Liver (tissue), 9 donors: ENCODE data around the gene ZBP1. TPM values are rescaled to one million over a fixed set of nuclear protein-coding genes. Genes with fewer than 3 reads are reported as not detected.

Source experiments
- DNase-seq: peaks from one replicate; pipeline ENCODE4 v3.0.0-alpha.2; 2017; ENCODE audit warnings: low spot score
- H3K27ac ChIP-seq, 2 donors: one replicate each; pipeline ENCODE4 v1.7.0; 2013; ENCODE audit warnings: inconsistent platforms in 2 of 2, low read length in 2 of 2, control low read depth in 1 of 2, low read depth in 1 of 2, mild to moderate bottlenecking in 1 of 2
- H3K27me3 ChIP-seq, 4 donors: one replicate each; pipeline versions ENCODE4 v1.6.1 to v1.7.0; 2013; ENCODE audit warnings: low read length in 3 of 4, inconsistent platforms in 1 of 4, mild to moderate bottlenecking in 1 of 4, moderate library complexity in 1 of 4; ENCODE audit not compliant: control insufficient read depth in 4 of 4, insufficient read depth in 4 of 4
- H3K36me3 ChIP-seq, 4 donors: one replicate each; pipeline versions ENCODE4 v1.6.1 to v1.7.0; 2013; ENCODE audit warnings: low read length in 3 of 4, mild to moderate bottlenecking in 3 of 4, low read depth in 1 of 4, moderate library complexity in 1 of 4; ENCODE audit not compliant: control insufficient read depth in 4 of 4, insufficient read depth in 3 of 4
- H3K4me1 ChIP-seq, 4 donors: one replicate each; pipeline versions ENCODE4 v1.6.1 to v1.7.0; 2013; ENCODE audit warnings: low read length in 3 of 4, mild to moderate bottlenecking in 3 of 4, moderate library complexity in 1 of 4; ENCODE audit not compliant: control insufficient read depth in 4 of 4, insufficient read depth in 4 of 4
- H3K4me3 ChIP-seq, 3 donors: one replicate each; pipeline versions ENCODE4 v1.6.1 to v1.7.0; 2013; ENCODE audit warnings: low read length in 3 of 3, control low read depth in 1 of 3, low read depth in 1 of 3, mild to moderate bottlenecking in 1 of 3
- H3K9ac ChIP-seq, 2 donors: one replicate each; pipeline ENCODE4 v1.7.0; 2013; ENCODE audit warnings: low read length in 2 of 2, mild to moderate bottlenecking in 2 of 2, moderate library complexity in 2 of 2, control low read depth in 1 of 2, low read depth in 1 of 2
- H3K9me3 ChIP-seq, 4 donors: one replicate each; pipeline versions ENCODE4 v1.6.1 to v1.7.0; 2013; ENCODE audit warnings: low read length in 3 of 4; ENCODE audit not compliant: control insufficient read depth in 4 of 4
- ATF3 ChIP-seq: IDR thresholded peaks from 2 replicates; pipeline ENCODE4 v1.6.1; 2016; ENCODE audit warnings: antibody characterized with exemption
- CTCF ChIP-seq: fragments of 150-350 bp; IDR thresholded peaks from 2 replicates; pipeline ENCODE4 v1.5.1; 2017; ENCODE audit warnings: improper control_type of control experiment, low read depth, low read length; ENCODE audit not compliant: missing input control
- EGR1 ChIP-seq, 2 donors: IDR thresholded peaks; 2 replicates each; pipeline ENCODE4 v1.6.1; 2016 to 2018; ENCODE audit warnings: antibody characterized with exemption in 2 of 2, low read depth in 2 of 2
- FOXA1 ChIP-seq: IDR thresholded peaks from 2 replicates; pipeline ENCODE4 v1.6.1; 2016; ENCODE audit warnings: antibody characterized with exemption
- FOXA2 ChIP-seq: IDR thresholded peaks from 2 replicates; pipeline ENCODE4 v1.6.1; 2016; ENCODE audit warnings: antibody characterized with exemption
- GABPA ChIP-seq, 2 donors: IDR thresholded peaks in 1 of 2; conservative IDR thresholded peaks in 1 of 2; 2 replicates each; pipeline ENCODE4 v1.6.1; 2016; ENCODE audit warnings: antibody characterized with exemption in 2 of 2, mild to moderate bottlenecking in 1 of 2, moderate library complexity in 1 of 2
- HNF4A ChIP-seq, 2 donors: conservative IDR thresholded peaks; 2 replicates each; pipeline ENCODE4 v1.6.1; 2016; ENCODE audit warnings: antibody characterized with exemption in 2 of 2, mild to moderate bottlenecking in 2 of 2
- HNF4G ChIP-seq: IDR thresholded peaks from 2 replicates; pipeline ENCODE4 v1.6.1; 2016; ENCODE audit warnings: antibody characterized with exemption
- JUND ChIP-seq, 2 donors: IDR thresholded peaks; 2 replicates each; pipeline ENCODE4 v1.6.1; 2016; ENCODE audit warnings: antibody characterized with exemption in 2 of 2
- MAX ChIP-seq: IDR thresholded peaks from 2 replicates; pipeline ENCODE4 v1.6.1; 2016; ENCODE audit warnings: antibody characterized with exemption
- NR2F2 ChIP-seq: IDR thresholded peaks from 2 replicates; pipeline ENCODE4 v1.6.1; 2016; ENCODE audit warnings: antibody characterized with exemption
- RAD21 ChIP-seq, 2 donors: IDR thresholded peaks; 2 replicates each; pipeline ENCODE4 v1.6.1; 2016; ENCODE audit warnings: antibody characterized with exemption in 2 of 2, mild to moderate bottlenecking in 2 of 2
- REST ChIP-seq: IDR thresholded peaks from 2 replicates; pipeline ENCODE4 v1.6.1; 2016; ENCODE audit warnings: antibody characterized with exemption, mild to moderate bottlenecking
- RXRA ChIP-seq, 2 donors: IDR thresholded peaks; 2 replicates each; pipeline ENCODE4 v1.6.1; 2017 to 2018; ENCODE audit warnings: antibody characterized with exemption in 2 of 2, mild to moderate bottlenecking in 1 of 2
- SP1 ChIP-seq: IDR thresholded peaks from 2 replicates; pipeline ENCODE4 v1.6.1; 2018; ENCODE audit warnings: antibody characterized with exemption, mild to moderate bottlenecking
- TAF1 ChIP-seq: conservative IDR thresholded peaks from 2 replicates; pipeline ENCODE4 v1.6.1; 2016; ENCODE audit warnings: antibody characterized with exemption, mild to moderate bottlenecking
- YY1 ChIP-seq: IDR thresholded peaks from 2 replicates; pipeline ENCODE4 v1.6.1; 2016; ENCODE audit warnings: antibody characterized with exemption, mild to moderate bottlenecking
- ZBTB33 ChIP-seq: IDR thresholded peaks from 2 replicates; pipeline ENCODE4 v1.6.1; 2016; ENCODE audit warnings: antibody characterized with exemption
- WGBS: extraction: QIAGEN DNeasy Blood & Tissue Kit; methylation state at CpG from one replicate; pipeline ENCODE4 v1.1.7; 2013; 5-methylcytosine and 5-hydroxymethylcytosine counted together
- polyA plus RNA-seq, 2 donors: library from polyadenylated mRNA; stranded (reverse) in 1 of 2; unstranded in 1 of 2; fragments of 200-250 nt in 1 of 2; fragments of >200 nt in 1 of 2; fragmentation: Nextera tagmentation in 1 of 2; extraction: Ambion mirVana in 1 of 2; gene quantifications; one replicate each; pipeline versions ENCODE4 v1.2.1 to v1.2.3, GENCODE V29; 2013 to 2015
- total RNA-seq, 2 donors: library from RNA; depleted of rRNA; stranded (reverse); fragments of >200 nt; gene quantifications; one replicate each; pipeline ENCODE4 v1.2.3, GENCODE V29; 2014
- donor health status: healthy.
- donor health status: healthy.
- donor health status: healthy.
- donor health status: healthy.
- donor health status: healthy.

Gene ZBP1
- total and polyA plus RNA-seq, 4 donors = 0.06 to 0.42 (median 0.13) TPM

- H3K27ac ChIP-seq = peak overlapping the region; percentile 86 to 89
- no peaks in the 10 kb centered on the region for H3K9me3 ChIP-seq
- no peak for DNase-seq
- TF ChIP-seq TAF1 (no peak), EGR1 (IDR thresholded peaks at IDR 0.05; ENCODE audit: low read depth in 2 of 2) (peak in 1 of 2 donors; percentile 77), RAD21 (IDR thresholded peaks at IDR 0.05) (peak in 1 of 2 donors; percentile 16), REST (no peak), FOXA2 (no peak), NR2F2 (no peak), RXRA (IDR thresholded peaks at IDR 0.05) (no peak), HNF4G (no peak), JUND (IDR thresholded peaks at IDR 0.05) (no peak), ATF3 (no peak), YY1 (peak; percentile 3), SP1 (no peak), CTCF (no peak), MAX (peak; percentile 4), GABPA (IDR thresholded peaks at IDR 0.05 in 1 of 2, conservative IDR thresholded peaks at IDR 0.05 in 1 of 2) (no peak), FOXA1 (peak; percentile 62), HNF4A (conservative IDR thresholded peaks at IDR 0.05) (no peak), ZBTB33 (peak; percentile 66)
- peak overlapping the region; percentile 69 to 90 for H3K9ac ChIP-seq
- H3K4me3 ChIP-seq = peak overlapping the region; percentile 15 to 78 (median 67)
- peaks cover 4 to 56% (median 28%) of the 10 kb centered on the region in 4 donors for H3K4me1 ChIP-seq
- no peaks in the 10 kb centered on the region for H3K27me3 ChIP-seq
- 38% methylated on average over 24 of the region's 24 CpGs for WGBS
- H3K36me3 ChIP-seq = peaks cover 0 to 5% (median 0%) of the 10 kb centered on the region in 4 donors
Observed at GRCh38 chr20:57561356-57562279, 58.6 kb downstream of the ZBP1 start.
